Prostate gland (tissue), 2 donors: ENCODE data around the gene EEF1AKMT3.

Experiments used
- CTCF ChIP-seq, 4 experiments: fragments of 200-600 bp in 2 of 4; fragments of 450-650 bp in 2 of 4; sonication (generic) in 2 of 4; IDR thresholded peaks; 1 replicate in 3 of 4; 2 replicates in 1 of 4; pipeline ENCODE4 v1.5.1; 2016 to 2019; ENCODE audit warnings: antibody characterized with exemption in 4 of 4, mild to moderate bottlenecking in 2 of 4, moderate library complexity in 2 of 4
- POLR2A ChIP-seq: fragments of 450-650 bp; IDR thresholded peaks from one replicate; pipeline ENCODE4 v1.6.1; 2016; ENCODE audit warnings: antibody characterized with exemption, mild to moderate bottlenecking

- TF ChIP-seq CTCF (IDR thresholded peaks at IDR 0.05), result no peak
- peak; percentile 14 for TF ChIP-seq POLR2A
Observed at GRCh38 chr12:57755454-57756372, 16.7 kb upstream of the EEF1AKMT3 start.
